ENCODE data around the gene MUS81. TPM values are rescaled to one million over a fixed set of nuclear protein-coding genes. Genes with fewer than 3 reads are reported as not detected.

The MUS81 gene
- total and polyA plus RNA-seq, 2 of the 13 experiments (the other 11 are each of a cell fraction or from before 2014, with no cell fraction given), result 25.6 to 30.2 TPM

DNA sequence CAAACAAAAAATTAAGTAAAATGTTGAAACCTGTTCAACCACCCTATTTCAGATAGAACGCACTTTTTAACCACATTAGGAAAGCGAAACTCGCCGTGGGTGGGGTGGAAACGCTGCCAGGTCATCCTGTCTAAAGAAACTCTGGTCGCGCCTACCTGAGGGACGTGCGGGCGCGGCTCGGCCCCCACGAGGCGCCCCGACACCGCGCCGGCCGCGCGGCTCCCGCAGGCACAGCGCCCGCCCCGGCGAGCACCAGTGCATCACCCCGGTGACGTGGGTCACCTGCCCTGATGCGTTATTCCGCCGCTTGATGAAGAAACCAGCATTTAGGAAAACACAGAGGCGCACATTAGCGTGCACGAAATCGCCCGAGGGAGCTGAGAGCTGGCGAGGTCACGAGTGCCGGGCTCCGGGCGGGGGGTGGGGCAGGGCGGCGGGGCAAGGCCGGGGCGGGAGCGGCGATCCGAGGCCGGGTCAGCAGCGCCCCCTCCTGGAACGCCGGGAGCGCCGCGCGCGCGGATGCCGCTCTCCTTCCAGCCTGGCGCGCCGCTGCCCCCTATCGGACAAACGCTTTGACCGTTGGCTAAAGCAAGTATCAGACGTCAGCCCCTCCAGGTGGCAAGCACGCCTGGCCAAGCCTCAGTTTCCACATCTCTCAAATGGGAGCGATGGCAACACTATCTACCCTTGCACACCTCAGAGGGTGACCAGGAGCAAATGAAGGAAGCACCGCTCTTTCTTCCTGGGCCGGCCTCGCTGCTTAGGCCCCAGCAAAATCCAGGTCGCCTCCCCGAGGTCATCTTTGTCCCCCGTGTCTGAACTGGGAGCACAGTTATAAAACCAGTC, 42.2 kb upstream of the MUS81 start (continued):
- TF ChIP-seq, protein P1, sequence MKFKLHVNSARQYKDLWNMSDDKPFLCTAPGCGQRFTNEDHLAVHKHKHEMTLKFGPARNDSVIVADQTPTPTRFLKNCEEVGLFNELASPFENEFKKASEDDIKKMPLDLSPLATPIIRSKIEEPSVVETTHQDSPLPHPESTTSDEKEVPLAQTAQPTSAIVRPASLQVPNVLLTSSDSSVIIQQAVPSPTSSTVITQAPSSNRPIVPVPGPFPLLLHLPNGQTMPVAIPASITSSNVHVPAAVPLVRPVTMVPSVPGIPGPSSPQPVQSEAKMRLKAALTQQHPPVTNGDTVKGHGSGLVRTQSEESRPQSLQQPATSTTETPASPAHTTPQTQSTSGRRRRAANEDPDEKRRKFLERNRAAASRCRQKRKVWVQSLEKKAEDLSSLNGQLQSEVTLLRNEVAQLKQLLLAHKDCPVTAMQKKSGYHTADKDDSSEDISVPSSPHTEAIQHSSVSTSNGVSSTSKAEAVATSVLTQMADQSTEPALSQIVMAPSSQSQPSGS (CRISPR knock-in tag; IDR thresholded peaks at IDR 0.05), result no peak
- TF ChIP-seq SYNCRIP (IDR thresholded peaks at IDR 0.05; ENCODE audit: insufficient read depth, low read depth, low read length) (no peak), TRIM24 (CRISPR knock-in tag; IDR thresholded peaks at IDR 0.05) (no peak), ZFP82 (CRISPR knock-in tag; IDR thresholded peaks at IDR 0.05; ENCODE audit: borderline replicate concordance) (no peak; the same call in 1 of the 2 replicates), TCF7L2 (IDR thresholded peaks at IDR 0.05; ENCODE audit: low read depth, low read length) (no peak), CBX2 (IDR thresholded peaks at IDR 0.05; ENCODE audit: low read depth, low read length) (no peak), CBX2 (CRISPR knock-in tag; IDR thresholded peaks at IDR 0.05; ENCODE audit: low read depth) (no peak), NPAS2 (CRISPR knock-in tag; IDR thresholded peaks at IDR 0.05; ENCODE audit: borderline replicate concordance) (no peak), SMAD9 (CRISPR knock-in tag; IDR thresholded peaks at IDR 0.05) (no peak), ZFYVE20 (CRISPR knock-in tag; IDR thresholded peaks at IDR 0.05; ENCODE audit: borderline replicate concordance, low read depth) (no peak), TAF1 (CRISPR knock-in tag; IDR thresholded peaks at IDR 0.05) (no peak), JUNB (CRISPR knock-in tag; IDR thresholded peaks at IDR 0.05; ENCODE audit: borderline replicate concordance) (no peak), HOXA9 (CRISPR knock-in tag; IDR thresholded peaks at IDR 0.05; ENCODE audit: borderline replicate concordance) (no peak), ZNF713 (CRISPR knock-in tag; IDR thresholded peaks at IDR 0.05) (no peak), ZNF546 (CRISPR knock-in tag; conservative IDR thresholded peaks at IDR 0.05) (no peak), ZNF335 (CRISPR knock-in tag; IDR thresholded peaks at IDR 0.05) (no peak), PTBP1 (IDR thresholded peaks at IDR 0.05; ENCODE audit: low read depth, low read length, poor library complexity, severe bottlenecking) (no peak), ASH2L (IDR thresholded peaks at IDR 0.05; ENCODE audit: insufficient read length, low read depth, low read length) (peak; percentile 49), HMG20B (CRISPR knock-in tag; conservative IDR thresholded peaks at IDR 0.05) (no peak), KLF6 (CRISPR knock-in tag; IDR thresholded peaks at IDR 0.05) (no peak), SIN3B (IDR thresholded peaks at IDR 0.05; ENCODE audit: low read length) (no peak), ZNF781 (CRISPR knock-in tag; IDR thresholded peaks at IDR 0.05; ENCODE audit: borderline replicate concordance, not compliant biosample characterization) (no peak), ZFP37 (CRISPR knock-in tag; IDR thresholded peaks at IDR 0.05; ENCODE audit: borderline replicate concordance) (no peak), POLR2AphosphoS2 (IDR thresholded peaks at IDR 0.05; ENCODE audit: low read depth, low read length) (no peak), ZMYM4 (CRISPR knock-in tag; IDR thresholded peaks at IDR 0.05) (peak; percentile 77), ZNF329 (CRISPR knock-in tag; IDR thresholded peaks at IDR 0.05; ENCODE audit: low read depth) (no peak), ZNF841 (CRISPR knock-in tag; IDR thresholded peaks at IDR 0.05; ENCODE audit: borderline replicate concordance) (no peak), ZNF629 (CRISPR knock-in tag; conservative IDR thresholded peaks at IDR 0.05) (peak; percentile 99)
- TF ChIP-seq, protein P2, sequence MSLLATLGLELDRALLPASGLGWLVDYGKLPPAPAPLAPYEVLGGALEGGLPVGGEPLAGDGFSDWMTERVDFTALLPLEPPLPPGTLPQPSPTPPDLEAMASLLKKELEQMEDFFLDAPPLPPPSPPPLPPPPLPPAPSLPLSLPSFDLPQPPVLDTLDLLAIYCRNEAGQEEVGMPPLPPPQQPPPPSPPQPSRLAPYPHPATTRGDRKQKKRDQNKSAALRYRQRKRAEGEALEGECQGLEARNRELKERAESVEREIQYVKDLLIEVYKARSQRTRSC (CRISPR knock-in tag; IDR thresholded peaks at IDR 0.05; ENCODE audit: low read depth), result no peak
- TF ChIP-seq, protein P3, sequence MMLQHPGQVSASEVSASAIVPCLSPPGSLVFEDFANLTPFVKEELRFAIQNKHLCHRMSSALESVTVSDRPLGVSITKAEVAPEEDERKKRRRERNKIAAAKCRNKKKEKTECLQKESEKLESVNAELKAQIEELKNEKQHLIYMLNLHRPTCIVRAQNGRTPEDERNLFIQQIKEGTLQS (CRISPR knock-in tag; IDR thresholded peaks at IDR 0.05), result 0 out of 2 replicates have a peak, but pooled peaks have one; percentile 10

Measured in HepG2 (cell line).